MCF 10A (cell line): Measurements from ENCODE around the gene TXNL4A. TPM values are rescaled to one million over a fixed set of nuclear protein-coding genes. Genes with fewer than 3 reads are reported as not detected.
A peak's percentile ranks its signal among the peaks of the same experiment; 100 is the strongest.

Experiments used
- BruUV-seq: library from RNA; stranded (reverse); fragments of 400-500 nt; replicated peaks from 2 replicates; lab custom pipeline; 2021; lab: Mats Ljungman, UMichigan
- CTCF ChIA-PET: fragments of 300-600 bp; sonication (Branson Sonifier 250); formaldehyde crosslinking; extraction: SDS; loops from one replicate; lab custom pipeline; 2021; ENCODE audit warnings: antibody characterized with exemption, inconsistent platforms; lab: Yijun Ruan, JAX
- POLR2A ChIA-PET: fragments of 300-600, 350-650 bp; sonication (Branson Sonifier 250); formaldehyde crosslinking; extraction: SDS; loops from one replicate; lab custom pipeline; 2020; ENCODE audit warnings: antibody characterized with exemption, inconsistent platforms; lab: Yijun Ruan, JAX
- DNase-seq: peaks from one replicate; pipeline ENCODE4 v3.0.0-alpha.2; 2018; ENCODE audit not compliant: unreplicated experiment
- H3K27ac Mint-ChIP-seq: one replicate; pipeline ENCODE4 v1.8.0; 2022; ENCODE audit warnings: mild to moderate bottlenecking, low read depth, mixed read lengths; ENCODE audit not compliant: unreplicated experiment
- H3K27me3 Mint-ChIP-seq: one replicate; pipeline ENCODE4 v1.8.0; 2022; ENCODE audit warnings: mixed read lengths; ENCODE audit not compliant: insufficient read depth, unreplicated experiment
- H3K36me3 Mint-ChIP-seq: one replicate; pipeline ENCODE4 v1.8.0; 2022; ENCODE audit warnings: mild to moderate bottlenecking, moderate library complexity, mixed read lengths; ENCODE audit not compliant: insufficient read depth, unreplicated experiment
- H3K4me1 Mint-ChIP-seq: one replicate; pipeline ENCODE4 v1.8.0; 2022; ENCODE audit warnings: mixed read lengths; ENCODE audit not compliant: insufficient read depth, unreplicated experiment
- H3K4me3 Mint-ChIP-seq: one replicate; pipeline ENCODE4 v1.8.0; 2022; ENCODE audit warnings: mild to moderate bottlenecking, moderate library complexity, mixed read lengths; ENCODE audit not compliant: unreplicated experiment
- H3K9me3 Mint-ChIP-seq: one replicate; pipeline ENCODE4 v1.8.0; 2022; ENCODE audit warnings: mixed read lengths; ENCODE audit not compliant: unreplicated experiment
- CTCF ChIP-seq: fragments of 200-600 bp; IDR thresholded peaks from one replicate; pipeline ENCODE4 v1.8.0; 2022; ENCODE audit warnings: antibody characterized with exemption, mild to moderate bottlenecking; ENCODE audit not compliant: unreplicated experiment
- intact Hi-C: fragments of 100-400 bp; cut with micrococcal nuclease; formaldehyde crosslinking; loops from 2 replicates; pipeline ENCODE4 v1.14.1; 2022
- total RNA-seq: library from RNA; stranded (reverse); gene quantifications from 2 replicates; pipeline ENCODE4 v1.2.3, GENCODE V29; 2022

TXNL4A gene
- total RNA-seq, 1 experiment from 2014 or later: 207 TPM

GRCh38 chr18:79973517-79973916 is 14.8 kb downstream of the TXNL4A start:
- H3K27me3 Mint-ChIP-seq: no peaks in the 10 kb centered on the region
- CTCF ChIA-PET: interaction anchor here (0.6 to 1.2 kb wide), 2 partner anchors 14 to 145 kb away, joined by 3 read pairs; no protein-coding TSS in a partner anchor
- no TSS peak for BruUV-seq
- intact Hi-C loops: no loop called here
- no peak for DNase-seq
- H3K9me3 Mint-ChIP-seq: no peaks in the 10 kb centered on the region
- TF ChIP-seq CTCF: no peak
- peaks cover 51% of the 10 kb centered on the region for H3K36me3 Mint-ChIP-seq
- POLR2A ChIA-PET: interaction anchor here (0.6 kb wide), 1 partner anchor 31 kb away, joined by 3 read pairs; no protein-coding TSS in a partner anchor
- H3K4me3 Mint-ChIP-seq: no peak overlapping the region
- peaks cover 21% of the 10 kb centered on the region for H3K4me1 Mint-ChIP-seq
- no peak overlapping the region for H3K27ac Mint-ChIP-seq

DNA sequence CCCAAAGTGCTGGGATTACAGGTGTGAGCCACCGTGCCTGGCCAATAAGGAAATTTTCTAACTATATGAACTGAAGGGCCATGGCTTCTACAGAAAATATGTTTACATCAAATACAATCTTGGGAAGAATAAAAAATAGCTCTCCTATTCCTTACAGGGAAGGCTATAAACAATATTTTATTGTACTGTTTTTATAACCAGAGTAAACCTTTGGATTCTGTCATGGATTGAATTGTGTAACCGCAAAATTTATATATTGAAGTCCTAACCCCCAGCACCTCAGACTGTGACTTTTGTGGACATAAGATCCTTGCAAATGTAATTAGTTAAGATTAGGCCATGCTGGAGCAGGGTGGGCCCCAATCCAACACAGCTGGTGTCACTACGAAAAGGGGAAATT is 15.6 kb downstream of the TXNL4A start:
- intact Hi-C loops: no loop called here
- CTCF ChIA-PET: interaction anchor here (0.6 to 1.2 kb wide), 2 partner anchors 13 to 276 kb away, joined by 3 read pairs; no protein-coding TSS in a partner anchor
- Mint-ChIP-seq H3K9me3 (no peaks in the 10 kb centered on the region), H3K27ac (no peak overlapping the region), H3K36me3 (peaks cover 59% of the 10 kb centered on the region), H3K4me3 (no peak overlapping the region), H3K27me3 (no peaks in the 10 kb centered on the region), H3K4me1 (peaks cover 16% of the 10 kb centered on the region)
- POLR2A ChIA-PET: interaction anchor here (0.6 to 1.0 kb wide), 2 partner anchors 8 to 32 kb away, joined by 3 read pairs; no protein-coding TSS in a partner anchor
- DNase-seq: no peak
- TF ChIP-seq CTCF: no peak
- BruUV-seq: no TSS peak

- POLR2A ChIA-PET: interaction anchor here (1.0 kb wide), 1 partner anchor 9 kb away, joined by 3 read pairs; no protein-coding TSS in a partner anchor
- Mint-ChIP-seq H3K36me3 (peaks cover 66% of the 10 kb centered on the region), H3K9me3 (no peaks in the 10 kb centered on the region), H3K4me3 (no peak overlapping the region), H3K4me1 (peaks cover 16% of the 10 kb centered on the region), H3K27ac (no peak overlapping the region), H3K27me3 (no peaks in the 10 kb centered on the region)
- intact Hi-C loops: no loop called here
- no peak for TF ChIP-seq CTCF
- BruUV-seq: no TSS peak
- CTCF ChIA-PET: no interaction called here
- no peak for DNase-seq
Observed at GRCh38 chr18:79971986-79972385, 16.4 kb downstream of the TXNL4A start.

DNA sequence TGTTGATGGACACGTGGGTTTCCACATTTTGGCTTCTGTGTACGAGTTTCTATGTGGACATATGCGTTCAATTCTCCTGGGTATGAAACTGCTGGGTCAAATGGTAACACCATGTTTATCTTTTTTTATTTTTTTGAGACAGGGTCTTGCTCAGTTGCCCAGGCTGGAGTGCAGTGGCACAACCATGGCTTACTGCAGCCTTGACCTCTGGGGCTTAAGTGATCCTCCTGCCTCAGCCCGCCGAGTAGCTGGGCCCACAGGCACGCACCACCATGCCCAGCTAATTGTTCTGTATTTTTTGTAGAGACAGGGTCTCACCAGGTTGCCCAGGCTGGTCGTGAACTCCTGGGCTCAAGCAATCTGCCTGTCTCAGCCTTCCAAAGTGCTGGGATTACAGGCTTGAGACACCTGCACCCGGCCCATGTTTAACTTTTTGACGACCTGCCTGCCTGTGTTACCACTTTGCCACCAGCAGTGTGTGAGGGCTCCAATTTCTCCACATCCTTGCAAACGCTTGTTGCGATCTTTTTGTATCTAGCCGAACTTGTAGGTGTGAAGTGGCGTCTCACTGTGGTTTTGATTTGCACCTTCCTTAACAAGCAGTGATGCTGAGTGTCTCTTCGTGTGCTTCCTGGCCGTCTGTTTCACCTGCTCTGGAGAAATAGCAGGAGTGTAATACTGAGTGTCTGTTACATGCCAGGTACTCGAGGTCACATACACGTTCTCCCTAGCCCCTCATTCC is 17.0 kb downstream of the TXNL4A start:
- Mint-ChIP-seq H3K4me1 (peaks cover 16% of the 10 kb centered on the region), H3K4me3 (no peak overlapping the region), H3K27ac (no peak overlapping the region), H3K27me3 (no peaks in the 10 kb centered on the region), H3K9me3 (no peaks in the 10 kb centered on the region), H3K36me3 (peaks cover 69% of the 10 kb centered on the region)
- CTCF ChIA-PET: no interaction called here
- no peak for TF ChIP-seq CTCF
- BruUV-seq: TSS peak; percentile 7
- POLR2A ChIA-PET: no interaction called here
- DNase-seq: no peak
- intact Hi-C loops: no loop called here
